HEK293 (cell line): ENCODE measurements around the gene RNF217.

Experiments used
- CTCF ChIA-PET: fragments of 350-600 bp; formaldehyde crosslinking; extraction: SDS; loops from one replicate; lab custom pipeline; 2021; ENCODE audit warnings: antibody characterized with exemption; lab: Yijun Ruan, JAX
- POLR2A ChIA-PET: fragments of 300-600 bp; formaldehyde crosslinking; extraction: SDS; loops from one replicate; lab custom pipeline; 2020; ENCODE audit warnings: antibody characterized with exemption, inconsistent platforms; lab: Yijun Ruan, JAX
- H3K27ac ChIP-seq: fragments of 200-500 bp; sonication (Bioruptor generic); 2 replicates; pipeline ENCODE4 v1.5.1; 2014; ENCODE audit warnings: low read depth, low read length, control low read depth, inconsistent platforms; ENCODE audit errors: extremely low read depth
- H3K36me3 ChIP-seq, 2 experiments: fragments of 200-500 bp in 1 of 2; sonication (Bioruptor generic) in 1 of 2; 1 replicate in 1 of 2; 2 replicates in 1 of 2; pipeline ENCODE4 v1.5.1; 2014 to 2017; ENCODE audit warnings: inconsistent platforms in 2 of 2, low read length in 2 of 2; ENCODE audit not compliant: control insufficient read depth in 2 of 2, insufficient read depth in 1 of 2
- H3K4me1 ChIP-seq: fragments of 200-500 bp; sonication (Bioruptor generic); 2 replicates; pipeline ENCODE4 v1.5.1; 2014; ENCODE audit warnings: mild to moderate bottlenecking, low read length, inconsistent platforms; ENCODE audit not compliant: control insufficient read depth, insufficient read depth
- H3K4me3 ChIP-seq: 2 replicates; pipeline ENCODE4 v1.5.1; 2011; ENCODE audit warnings: low read depth, mild to moderate bottlenecking, control low read depth, low read length, moderate library complexity
- H3K9me3 ChIP-seq: fragments of 200-500 bp; sonication (Bioruptor generic); 2 replicates; pipeline ENCODE4 v1.5.1; 2014; ENCODE audit warnings: low read depth, low read length, inconsistent platforms; ENCODE audit not compliant: control insufficient read depth, insufficient read depth
- ELK4 ChIP-seq: IDR thresholded peaks from 2 replicates; pipeline ENCODE4 v1.6.1; 2011; ENCODE audit warnings: mild to moderate bottlenecking, low read depth, low read length, borderline replicate concordance
- KLF10 ChIP-seq: fragments of 450-650 bp; IDR thresholded peaks from 2 replicates; pipeline ENCODE4 v1.5.1; 2018; ENCODE audit warnings: missing biosample characterization, mild to moderate bottlenecking, missing genetic modification characterization
- KLF9 ChIP-seq: fragments of 450-650 bp; formaldehyde crosslinking; IDR thresholded peaks from 2 replicates; pipeline ENCODE4 v1.5.1; 2016; ENCODE audit warnings: missing biosample characterization, missing genetic modification characterization, low read depth
- SP2 ChIP-seq: fragments of 450-650 bp; formaldehyde crosslinking; IDR thresholded peaks from 2 replicates; pipeline ENCODE4 v1.5.1; 2016; ENCODE audit warnings: missing biosample characterization, missing genetic modification characterization
- ZBTB21 ChIP-seq: fragments of 450-650 bp; formaldehyde crosslinking; IDR thresholded peaks from 2 replicates; pipeline ENCODE4 v1.5.1; 2017; ENCODE audit warnings: missing biosample characterization, missing genetic modification characterization
- ZNF132 ChIP-seq: fragments of 450-650 bp; formaldehyde crosslinking; IDR thresholded peaks from 2 replicates; pipeline ENCODE4 v1.5.1; 2017; ENCODE audit warnings: missing biosample characterization, missing genetic modification characterization, borderline replicate concordance
- ZNF157 ChIP-seq: fragments of 450-650 bp; formaldehyde crosslinking; IDR thresholded peaks from 2 replicates; pipeline ENCODE4 v1.5.1; 2016; ENCODE audit warnings: missing biosample characterization, missing genetic modification characterization
- ZNF202 ChIP-seq: fragments of 450-650 bp; formaldehyde crosslinking; IDR thresholded peaks from 2 replicates; pipeline ENCODE4 v1.5.1; 2016; ENCODE audit warnings: missing biosample characterization, missing genetic modification characterization, borderline replicate concordance
- ZNF280D ChIP-seq: fragments of 450-650 bp; formaldehyde crosslinking; IDR thresholded peaks from 2 replicates; pipeline ENCODE4 v1.5.1; 2016; ENCODE audit warnings: missing biosample characterization, missing genetic modification characterization
- ZNF302 ChIP-seq: fragments of 450-650 bp; formaldehyde crosslinking; IDR thresholded peaks from 2 replicates; pipeline ENCODE4 v1.5.1; 2016; ENCODE audit warnings: missing biosample characterization, missing genetic modification characterization, low read depth
- ZNF366 ChIP-seq: fragments of 450-650 bp; formaldehyde crosslinking; conservative IDR thresholded peaks from 2 replicates; pipeline ENCODE4 v1.5.1; 2016; ENCODE audit warnings: missing biosample characterization, missing genetic modification characterization
- ZNF398 ChIP-seq: fragments of 450-650 bp; formaldehyde crosslinking; IDR thresholded peaks from 2 replicates; pipeline ENCODE4 v1.5.1; 2017; ENCODE audit warnings: missing biosample characterization, missing genetic modification characterization
- ZNF48 ChIP-seq: fragments of 450-650 bp; formaldehyde crosslinking; IDR thresholded peaks from 2 replicates; pipeline ENCODE4 v1.5.1; 2016; ENCODE audit warnings: missing biosample characterization, missing genetic modification characterization
- ZNF521 ChIP-seq: fragments of 450-650 bp; formaldehyde crosslinking; IDR thresholded peaks from 2 replicates; pipeline ENCODE4 v1.5.1; 2017; ENCODE audit warnings: missing biosample characterization, mild to moderate bottlenecking, missing genetic modification characterization
- ZNF571 ChIP-seq: fragments of 450-650 bp; formaldehyde crosslinking; IDR thresholded peaks from 2 replicates; pipeline ENCODE4 v1.5.0; 2017; ENCODE audit warnings: missing biosample characterization, missing genetic modification characterization
- ZNF600 ChIP-seq: fragments of 450-650 bp; formaldehyde crosslinking; IDR thresholded peaks from 2 replicates; pipeline ENCODE4 v1.5.1; 2016; ENCODE audit warnings: missing biosample characterization, missing genetic modification characterization
- ZNF621 ChIP-seq: fragments of 450-650 bp; formaldehyde crosslinking; IDR thresholded peaks from 2 replicates; pipeline ENCODE4 v1.5.1; 2017; ENCODE audit warnings: missing biosample characterization, missing genetic modification characterization
- ZNF629 ChIP-seq: fragments of 450-650 bp; formaldehyde crosslinking; IDR thresholded peaks from 2 replicates; pipeline ENCODE4 v1.5.1; 2017; ENCODE audit warnings: missing biosample characterization, missing genetic modification characterization
- ZNF664 ChIP-seq: fragments of 450-650 bp; formaldehyde crosslinking; IDR thresholded peaks from 2 replicates; pipeline ENCODE4 v1.5.1; 2016; ENCODE audit warnings: missing biosample characterization, missing genetic modification characterization
- ZNF677 ChIP-seq: fragments of 450-650 bp; IDR thresholded peaks from 2 replicates; pipeline ENCODE4 v1.5.0; 2018; ENCODE audit warnings: missing biosample characterization, mild to moderate bottlenecking, missing genetic modification characterization, moderate library complexity
- ZNF707 ChIP-seq: fragments of 450-650 bp; formaldehyde crosslinking; IDR thresholded peaks from 2 replicates; pipeline ENCODE4 v1.5.1; 2016; ENCODE audit warnings: missing biosample characterization, missing genetic modification characterization
- ZXDB ChIP-seq: fragments of 450-650 bp; formaldehyde crosslinking; IDR thresholded peaks from 2 replicates; pipeline ENCODE4 v1.5.1; 2016; ENCODE audit warnings: missing biosample characterization, missing genetic modification characterization
- TF ChIP-seq, protein P1 (sequence below): fragments of 450-650 bp; formaldehyde crosslinking; IDR thresholded peaks from 2 replicates; pipeline ENCODE4 v1.5.1; 2016; ENCODE audit warnings: missing biosample characterization, missing genetic modification characterization, low read depth
- TF ChIP-seq, protein P2 (sequence below): fragments of 450-650 bp; formaldehyde crosslinking; IDR thresholded peaks from 2 replicates; pipeline ENCODE4 v1.5.1; 2016; ENCODE audit warnings: missing biosample characterization, missing genetic modification characterization
- TF ChIP-seq, protein P3 (sequence below): fragments of 450-650 bp; formaldehyde crosslinking; IDR thresholded peaks from 2 replicates; pipeline ENCODE4 v1.5.1; 2016; ENCODE audit warnings: missing biosample characterization, missing genetic modification characterization, low read depth

The RNF217 gene

GRCh38 chr6:125123051-125123450, 160.8 kb downstream of the RNF217 start (continued):
- TF ChIP-seq, protein P1, sequence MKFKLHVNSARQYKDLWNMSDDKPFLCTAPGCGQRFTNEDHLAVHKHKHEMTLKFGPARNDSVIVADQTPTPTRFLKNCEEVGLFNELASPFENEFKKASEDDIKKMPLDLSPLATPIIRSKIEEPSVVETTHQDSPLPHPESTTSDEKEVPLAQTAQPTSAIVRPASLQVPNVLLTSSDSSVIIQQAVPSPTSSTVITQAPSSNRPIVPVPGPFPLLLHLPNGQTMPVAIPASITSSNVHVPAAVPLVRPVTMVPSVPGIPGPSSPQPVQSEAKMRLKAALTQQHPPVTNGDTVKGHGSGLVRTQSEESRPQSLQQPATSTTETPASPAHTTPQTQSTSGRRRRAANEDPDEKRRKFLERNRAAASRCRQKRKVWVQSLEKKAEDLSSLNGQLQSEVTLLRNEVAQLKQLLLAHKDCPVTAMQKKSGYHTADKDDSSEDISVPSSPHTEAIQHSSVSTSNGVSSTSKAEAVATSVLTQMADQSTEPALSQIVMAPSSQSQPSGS (tag by site-specific recombination): no peak
- TF ChIP-seq ZNF571 (tag by site-specific recombination) (no peak), ZNF707 (tag by site-specific recombination) (no peak), ZNF157 (tag by site-specific recombination) (no peak), ZXDB (tag by site-specific recombination) (no peak), ZBTB21 (no peak), ZNF521 (tag by site-specific recombination) (no peak), ZNF677 (tag by site-specific recombination) (no peak), ZNF202 (no peak), ZNF664 (tag by site-specific recombination) (no peak), ZNF302 (tag by site-specific recombination) (no peak), ELK4 (no peak), ZNF629 (tag by site-specific recombination) (no peak)
- TF ChIP-seq, protein P2, sequence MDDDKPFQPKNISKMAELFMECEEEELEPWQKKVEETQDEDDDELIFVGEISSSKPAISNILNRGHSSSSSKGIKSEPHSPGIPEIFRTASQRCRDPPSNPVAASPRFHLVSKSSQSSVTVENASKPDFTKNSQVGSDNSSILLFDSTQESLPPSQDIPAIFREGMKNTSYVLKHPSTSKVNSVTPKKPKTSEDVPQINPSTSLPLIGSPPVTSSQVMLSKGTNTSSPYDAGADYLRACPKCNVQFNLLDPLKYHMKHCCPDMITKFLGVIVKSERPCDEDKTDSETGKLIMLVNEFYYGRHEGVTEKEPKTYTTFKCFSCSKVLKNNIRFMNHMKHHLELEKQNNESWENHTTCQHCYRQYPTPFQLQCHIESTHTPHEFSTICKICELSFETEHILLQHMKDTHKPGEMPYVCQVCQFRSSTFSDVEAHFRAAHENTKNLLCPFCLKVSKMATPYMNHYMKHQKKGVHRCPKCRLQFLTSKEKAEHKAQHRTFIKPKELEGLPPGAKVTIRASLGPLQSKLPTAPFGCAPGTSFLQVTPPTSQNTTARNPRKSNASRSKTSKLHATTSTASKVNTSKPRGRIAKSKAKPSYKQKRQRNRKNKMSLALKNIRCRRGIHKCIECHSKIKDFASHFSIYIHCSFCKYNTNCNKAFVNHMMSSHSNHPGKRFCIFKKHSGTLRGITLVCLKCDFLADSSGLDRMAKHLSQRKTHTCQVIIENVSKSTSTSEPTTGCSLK (tag by site-specific recombination): no peak
- TF ChIP-seq, all 188 proteins: peak for 0

GRCh38 chr6:125123468-125124048, 161.3 kb downstream of the RNF217 start:
- Histone ChIP-seq H3K4me1 (peaks cover 7% of the 10 kb centered on the region), H3K36me3 (no peaks in the 10 kb centered on the region), H3K4me3 (no peak overlapping the region), H3K9me3 (no peaks in the 10 kb centered on the region), H3K27ac (peak overlapping the region; percentile 8; the same call in 1 of the 2 replicates)
- ChIA-PET POLR2A (interaction anchor here (1.1 kb wide), 1 partner anchor 30 kb away, joined by 3 read pairs; the partner anchor contains the start of gene TPD52L1), CTCF (interaction anchor here (0.7 to 4.2 kb wide), 5 partner anchors 8 to 255 kb away, joined by 3 to 37 read pairs (median 3); no protein-coding TSS in a partner anchor)
- TF ChIP-seq ZNF302 (tag by site-specific recombination): no peak
- TF ChIP-seq ZNF398 (tag by site-specific recombination): no peak
- TF ChIP-seq ZNF280D: no peak
- TF ChIP-seq ZNF600 (tag by site-specific recombination): no peak
- TF ChIP-seq ZNF366 (tag by site-specific recombination): no peak
- no peak for TF ChIP-seq KLF9 (tag by site-specific recombination)
- no peak for TF ChIP-seq ZNF621 (tag by site-specific recombination)
- no peak for TF ChIP-seq KLF10
- no peak for TF ChIP-seq SP2
- TF ChIP-seq ZNF132 (tag by site-specific recombination): no peak
- TF ChIP-seq, protein P3, sequence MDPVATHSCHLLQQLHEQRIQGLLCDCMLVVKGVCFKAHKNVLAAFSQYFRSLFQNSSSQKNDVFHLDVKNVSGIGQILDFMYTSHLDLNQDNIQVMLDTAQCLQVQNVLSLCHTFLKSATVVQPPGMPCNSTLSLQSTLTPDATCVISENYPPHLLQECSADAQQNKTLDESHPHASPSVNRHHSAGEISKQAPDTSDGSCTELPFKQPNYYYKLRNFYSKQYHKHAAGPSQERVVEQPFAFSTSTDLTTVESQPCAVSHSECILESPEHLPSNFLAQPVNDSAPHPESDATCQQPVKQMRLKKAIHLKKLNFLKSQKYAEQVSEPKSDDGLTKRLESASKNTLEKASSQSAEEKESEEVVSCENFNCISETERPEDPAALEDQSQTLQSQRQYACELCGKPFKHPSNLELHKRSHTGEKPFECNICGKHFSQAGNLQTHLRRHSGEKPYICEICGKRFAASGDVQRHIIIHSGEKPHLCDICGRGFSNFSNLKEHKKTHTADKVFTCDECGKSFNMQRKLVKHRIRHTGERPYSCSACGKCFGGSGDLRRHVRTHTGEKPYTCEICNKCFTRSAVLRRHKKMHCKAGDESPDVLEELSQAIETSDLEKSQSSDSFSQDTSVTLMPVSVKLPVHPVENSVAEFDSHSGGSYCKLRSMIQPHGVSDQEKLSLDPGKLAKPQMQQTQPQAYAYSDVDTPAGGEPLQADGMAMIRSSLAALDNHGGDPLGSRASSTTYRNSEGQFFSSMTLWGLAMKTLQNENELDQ: no peak
- TF ChIP-seq ZNF48 (tag by site-specific recombination): no peak
